Kidney epithelial cell (primary cell): ENCODE data around the gene B3GALT4. TPM values are rescaled to one million over a fixed set of nuclear protein-coding genes. Genes with fewer than 3 reads are reported as not detected.

Source experiments
- DNase-seq: peaks from one replicate; pipeline ENCODE4 v3.0.0-alpha.2; 2010; ENCODE audit warnings: low read depth
- H3K27me3 ChIP-seq: 2 replicates; pipeline ENCODE4 v1.6.0; 2011; ENCODE audit warnings: low read length; ENCODE audit not compliant: control insufficient read depth, insufficient read depth
- H3K36me3 ChIP-seq: 2 replicates; pipeline ENCODE4 v1.5.1; 2011; ENCODE audit warnings: low read length; ENCODE audit not compliant: control insufficient read depth, insufficient read depth
- H3K4me3 ChIP-seq: 2 replicates; pipeline ENCODE4 v1.5.1; 2011; ENCODE audit warnings: low read depth, mild to moderate bottlenecking, control low read depth, low read length
- total RNA-seq: library from RNA; depleted of rRNA; stranded (reverse); fragments of >200 nt; gene quantifications from 2 replicates; pipeline ENCODE4 v1.2.3, GENCODE V29; 2015
- TF ChIP-seq, protein P1 (sequence below): IDR thresholded peaks from 2 replicates; pipeline ENCODE4 v1.5.1; 2011; ENCODE audit warnings: mild to moderate bottlenecking, moderate library complexity, low read length, control low read depth, inconsistent platforms; ENCODE audit not compliant: insufficient read depth, poor library complexity, severe bottlenecking

The B3GALT4 gene
- total RNA-seq, 1 donor from 2014 or later: 1.4 TPM

- TF ChIP-seq, protein P1, sequence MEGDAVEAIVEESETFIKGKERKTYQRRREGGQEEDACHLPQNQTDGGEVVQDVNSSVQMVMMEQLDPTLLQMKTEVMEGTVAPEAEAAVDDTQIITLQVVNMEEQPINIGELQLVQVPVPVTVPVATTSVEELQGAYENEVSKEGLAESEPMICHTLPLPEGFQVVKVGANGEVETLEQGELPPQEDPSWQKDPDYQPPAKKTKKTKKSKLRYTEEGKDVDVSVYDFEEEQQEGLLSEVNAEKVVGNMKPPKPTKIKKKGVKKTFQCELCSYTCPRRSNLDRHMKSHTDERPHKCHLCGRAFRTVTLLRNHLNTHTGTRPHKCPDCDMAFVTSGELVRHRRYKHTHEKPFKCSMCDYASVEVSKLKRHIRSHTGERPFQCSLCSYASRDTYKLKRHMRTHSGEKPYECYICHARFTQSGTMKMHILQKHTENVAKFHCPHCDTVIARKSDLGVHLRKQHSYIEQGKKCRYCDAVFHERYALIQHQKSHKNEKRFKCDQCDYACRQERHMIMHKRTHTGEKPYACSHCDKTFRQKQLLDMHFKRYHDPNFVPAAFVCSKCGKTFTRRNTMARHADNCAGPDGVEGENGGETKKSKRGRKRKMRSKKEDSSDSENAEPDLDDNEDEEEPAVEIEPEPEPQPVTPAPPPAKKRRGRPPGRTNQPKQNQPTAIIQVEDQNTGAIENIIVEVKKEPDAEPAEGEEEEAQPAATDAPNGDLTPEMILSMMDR: no peak
- Histone ChIP-seq H3K4me3 (peak overlapping the region; percentile 83), H3K27me3 (no peaks in the 10 kb centered on the region), H3K36me3 (no peaks in the 10 kb centered on the region)
- DNase-seq: no peak
Observed at GRCh38 chr6:33288141-33288920, 11.4 kb downstream of the B3GALT4 start.

- Histone ChIP-seq H3K36me3 (no peaks in the 10 kb centered on the region), H3K27me3 (no peaks in the 10 kb centered on the region), H3K4me3 (peak within 1 kb of the TSS; percentile 83)
- no peak for DNase-seq
- TF ChIP-seq, protein P1: no peak
Observed at GRCh38 chr6:33288921-33289783, 12.2 kb downstream of the B3GALT4 start, which contains the start of the genes PFDN6 and WDR46. Gene PFDN6, plus strand, starts transcription at chr6:33289601. Its CDS starts 256 bp downstream, at chr6:33289857. Gene WDR46, minus strand, starts transcription at chr6:33289239. Its CDS starts 69 bp downstream, at chr6:33289170.

DNA sequence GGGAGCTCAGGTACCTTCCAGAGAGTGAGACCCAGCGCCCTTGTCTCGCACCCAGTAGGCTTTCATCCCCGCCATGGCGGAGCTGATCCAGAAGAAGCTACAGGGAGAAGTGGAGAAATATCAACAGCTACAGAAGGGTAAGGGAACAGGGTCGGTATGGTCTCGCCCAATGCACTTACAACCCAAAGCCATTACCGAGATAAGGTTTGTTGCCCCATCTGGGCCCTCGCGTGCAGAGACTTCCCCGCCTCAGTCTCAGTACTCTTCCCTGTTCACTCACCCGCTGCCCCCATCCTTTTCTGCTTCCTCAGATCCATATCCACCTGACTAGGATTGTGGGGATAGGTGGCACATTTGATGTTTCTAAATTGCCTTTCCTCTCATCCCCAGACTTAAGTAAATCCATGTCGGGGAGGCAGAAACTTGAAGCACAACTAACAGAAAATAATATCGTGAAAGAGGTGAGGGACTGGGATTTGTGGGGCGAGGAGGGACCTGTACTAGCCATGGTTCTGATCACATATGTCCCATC, 12.9 kb downstream of the B3GALT4 start:
- H3K27me3 ChIP-seq: no peaks in the 10 kb centered on the region

GRCh38 chr6:33290459-33290858, 13.5 kb downstream of the B3GALT4 start:
- TF ChIP-seq, protein P1: no peak
- DNase-seq: no peak
- H3K4me3 ChIP-seq: peak overlapping the region; percentile 83
- H3K36me3 ChIP-seq: peaks cover 1% of the 10 kb centered on the region
- H3K27me3 ChIP-seq: no peaks in the 10 kb centered on the region

More for the DNA sequence above, 12.9 kb downstream of the B3GALT4 start:
- H3K4me3 ChIP-seq: peak overlapping the region; percentile 83
- no peak for DNase-seq
- H3K36me3 ChIP-seq: peaks cover 1% of the 10 kb centered on the region
- TF ChIP-seq, protein P1: no peak

DNA sequence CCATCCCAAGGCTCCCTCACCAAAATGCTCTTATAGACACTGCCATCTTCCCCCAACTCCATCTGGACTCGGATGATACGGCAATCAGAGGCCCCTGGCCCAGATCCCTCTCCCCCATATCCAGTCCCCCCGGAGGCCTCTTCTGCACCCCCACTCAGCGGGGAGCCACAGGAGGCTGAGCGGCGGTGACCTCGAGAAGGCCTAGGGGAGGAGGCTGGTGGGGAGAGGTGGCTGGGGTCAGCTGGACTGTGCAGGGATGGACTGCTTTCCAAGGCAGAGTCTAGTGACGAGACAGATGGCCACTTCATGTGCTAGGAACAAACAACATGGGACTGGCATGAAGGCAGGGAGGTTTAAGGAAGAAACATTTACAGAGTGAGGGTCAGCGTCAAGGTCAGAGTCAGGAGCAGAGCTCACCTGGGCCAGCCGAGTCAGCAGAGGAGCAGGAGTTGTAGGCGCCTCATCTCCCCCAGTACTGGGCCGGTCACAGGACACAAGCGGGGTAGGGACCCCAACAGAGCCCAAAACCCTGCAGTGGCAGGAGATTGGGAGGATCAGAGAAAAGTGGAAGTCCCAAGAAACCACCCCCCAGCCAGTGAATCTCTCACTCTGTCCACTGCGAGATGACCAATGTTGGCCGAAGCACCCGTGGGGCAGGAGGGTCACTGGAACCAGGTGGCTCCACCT, 16.2 kb downstream of the B3GALT4 start:
- DNase-seq: no peak
- Histone ChIP-seq H3K27me3 (no peaks in the 10 kb centered on the region), H3K36me3 (peaks cover 1% of the 10 kb centered on the region), H3K4me3 (no peak overlapping the region)
- TF ChIP-seq, protein P1: no peak
